GM03348 (cell line): ENCODE results near the gene DOCK1.
A peak's percentile ranks its signal among the peaks of the same experiment; 100 is the strongest.

Experiments
- DNase-seq: peaks from one replicate; pipeline ENCODE4 v3.0.0; 2012; ENCODE audit warnings: low spot score

DOCK1 gene

GRCh38 chr10:126955396-126955795, 50.2 kb downstream of the DOCK1 start:
- no peak for DNase-seq

DNA sequence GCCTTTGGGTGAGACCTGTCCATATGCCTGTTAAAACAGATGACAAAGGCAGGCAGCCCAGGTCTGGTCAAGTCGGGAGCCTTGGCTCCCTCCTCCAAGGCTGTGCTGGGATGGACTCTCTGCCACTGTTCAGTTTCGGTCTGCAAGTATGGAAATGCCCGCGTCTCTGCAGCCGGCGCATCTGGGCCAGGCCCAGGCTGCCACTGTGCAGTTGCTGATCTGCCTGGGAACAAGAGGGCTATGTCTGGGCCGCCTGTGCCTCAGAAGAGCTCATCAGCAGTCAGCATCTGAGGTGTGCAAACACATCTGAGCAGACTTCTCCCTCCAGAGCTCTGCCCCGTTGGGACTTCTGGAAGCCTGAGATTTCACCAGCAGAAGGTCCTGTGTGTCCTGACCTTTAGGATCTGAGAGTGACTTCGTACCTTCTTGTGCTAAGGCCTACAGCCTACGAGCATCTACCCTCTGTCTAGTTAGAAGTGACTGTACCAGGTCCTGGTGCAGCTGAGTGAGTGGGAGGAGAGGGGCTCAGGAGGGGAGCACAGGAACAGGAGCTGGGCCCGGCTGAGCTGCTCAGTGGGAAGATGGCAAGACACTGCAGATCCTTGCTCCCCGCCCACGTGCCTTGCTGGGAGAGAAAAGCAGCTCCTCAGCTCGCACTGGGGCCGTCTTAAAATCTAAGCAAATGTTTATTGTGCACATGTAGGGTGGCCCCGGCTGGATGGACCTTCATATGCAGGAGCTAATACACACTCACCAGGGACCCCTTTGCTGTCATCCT, 50.9 kb downstream of the DOCK1 start:
- DNase-seq: no peak

- no peak for DNase-seq
These were observed 51.5 kb downstream of the DOCK1 start for GRCh38 chr10:126956712-126957108.

GRCh38 chr10:126957111-126957510, 51.9 kb downstream of the DOCK1 start:
- no peak for DNase-seq

DNA sequence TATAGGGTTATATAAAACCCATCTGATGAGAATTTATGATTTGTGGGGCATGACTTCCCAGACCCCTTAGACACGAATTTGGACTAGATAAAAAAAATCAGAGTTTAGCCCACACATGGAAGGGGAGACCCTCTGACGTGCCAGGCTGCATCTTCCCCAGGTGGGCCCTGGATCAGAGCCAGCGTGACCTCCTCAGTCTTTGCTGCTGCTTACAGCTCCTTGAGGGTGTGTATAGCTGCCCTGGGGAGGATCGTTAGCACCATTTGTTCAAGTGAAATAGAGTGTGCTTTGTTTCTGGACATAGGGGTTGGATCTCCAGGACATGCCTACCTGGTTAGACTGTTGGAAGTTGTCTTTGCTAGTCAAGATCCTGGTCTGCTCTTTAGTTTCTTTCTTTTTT, 54.2 kb downstream of the DOCK1 start:
- no peak for DNase-seq

GRCh38 chr10:126959906-126960685, 54.9 kb downstream of the DOCK1 start:
- DNase-seq: no peak

- DNase-seq: no peak
These were observed 58.1 kb downstream of the DOCK1 start for GRCh38 chr10:126963354-126963753.

GRCh38 chr10:126964190-126964589, 59.0 kb downstream of the DOCK1 start:
- DNase-seq: no peak

- no peak for DNase-seq
These were observed 61.7 kb downstream of the DOCK1 start for GRCh38 chr10:126966938-126967337.

DNA sequence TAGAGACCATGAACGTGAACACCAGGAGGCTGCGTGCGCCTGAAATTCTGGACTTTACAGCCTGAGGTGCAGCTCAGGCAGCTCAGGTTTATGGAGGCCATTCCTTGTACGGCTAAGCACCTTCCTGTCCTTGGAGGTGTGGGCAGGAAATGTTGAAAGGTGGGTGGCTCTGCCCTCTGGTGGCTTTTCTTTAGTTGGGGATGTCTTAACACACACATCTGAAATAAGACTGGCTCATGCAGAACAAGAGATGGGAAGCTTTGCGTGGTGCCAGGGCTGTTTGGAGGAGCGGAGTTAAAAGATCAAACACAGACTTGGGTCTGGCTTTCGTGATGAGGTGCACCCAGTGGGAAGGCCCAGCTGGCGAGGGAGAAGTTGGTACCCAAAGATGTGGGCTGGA, 64.1 kb downstream of the DOCK1 start:
- no peak for DNase-seq

GRCh38 chr10:126972635-126973414, 67.6 kb downstream of the DOCK1 start:
- peak; percentile 84 for DNase-seq

DNA sequence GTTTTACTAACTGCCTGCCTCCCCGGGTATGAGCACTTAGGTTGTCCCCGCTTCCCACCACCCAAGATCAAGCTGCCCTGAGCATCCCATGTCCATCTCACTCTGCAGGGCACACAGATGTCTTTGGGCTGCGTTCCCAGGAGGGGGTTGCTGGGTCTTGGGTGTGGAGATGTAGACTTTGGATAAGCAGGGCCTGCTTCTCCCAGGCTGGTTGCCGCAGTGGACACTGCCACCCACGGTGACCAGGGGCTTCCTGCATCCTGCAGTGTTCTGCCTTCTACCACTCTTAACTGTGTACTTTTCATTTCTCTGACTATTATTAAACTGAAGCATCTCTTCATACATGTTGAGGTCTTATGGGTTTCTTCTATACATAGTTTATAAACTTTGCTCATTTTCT, 70.0 kb downstream of the DOCK1 start:
- DNase-seq: no peak

DNA sequence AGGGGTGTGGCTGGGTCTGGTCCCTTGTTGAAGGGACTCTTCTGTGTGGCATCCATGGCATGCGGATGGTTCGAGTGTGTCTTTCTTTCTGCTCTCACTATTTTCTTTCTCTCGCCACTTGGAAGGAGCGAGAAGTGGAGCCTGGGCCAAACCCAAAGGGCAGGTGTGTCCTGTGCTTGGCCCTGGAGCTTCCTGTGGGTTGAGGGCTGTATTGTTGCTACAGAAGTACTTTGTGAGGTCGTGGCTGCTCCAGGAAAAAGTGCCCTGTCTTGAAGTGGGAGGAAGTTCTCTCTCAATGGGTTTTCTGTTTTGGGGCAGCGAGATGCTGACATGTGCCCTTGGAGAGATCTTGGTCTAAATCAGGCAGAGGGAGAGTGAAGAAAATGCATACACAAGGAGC, 72.0 kb downstream of the DOCK1 start:
- no peak for DNase-seq

DNA sequence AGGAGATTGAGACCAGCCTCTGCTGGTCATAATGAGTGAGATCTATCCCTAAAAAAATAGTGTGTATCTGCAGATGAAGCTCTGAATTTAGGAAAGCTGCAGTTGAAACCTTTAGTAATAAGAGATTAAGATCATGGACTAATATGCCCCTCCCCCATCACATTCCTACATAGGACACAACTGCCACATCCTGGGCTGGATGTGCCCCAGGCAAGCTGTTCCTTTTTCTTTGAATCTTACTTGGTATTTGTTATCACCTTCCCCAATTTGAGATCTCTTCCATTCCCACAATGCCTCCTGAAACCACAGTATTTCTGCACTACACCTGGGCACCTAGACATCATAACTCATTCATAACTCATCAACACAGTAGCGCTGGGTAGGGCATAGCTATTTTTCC, 74.1 kb downstream of the DOCK1 start:
- no peak for DNase-seq

GRCh38 chr10:126993208-126993607, 88.0 kb downstream of the DOCK1 start:
- DNase-seq: no peak

- no peak for DNase-seq
These were observed 92.8 kb downstream of the DOCK1 start for GRCh38 chr10:126997801-126998590.

DNA sequence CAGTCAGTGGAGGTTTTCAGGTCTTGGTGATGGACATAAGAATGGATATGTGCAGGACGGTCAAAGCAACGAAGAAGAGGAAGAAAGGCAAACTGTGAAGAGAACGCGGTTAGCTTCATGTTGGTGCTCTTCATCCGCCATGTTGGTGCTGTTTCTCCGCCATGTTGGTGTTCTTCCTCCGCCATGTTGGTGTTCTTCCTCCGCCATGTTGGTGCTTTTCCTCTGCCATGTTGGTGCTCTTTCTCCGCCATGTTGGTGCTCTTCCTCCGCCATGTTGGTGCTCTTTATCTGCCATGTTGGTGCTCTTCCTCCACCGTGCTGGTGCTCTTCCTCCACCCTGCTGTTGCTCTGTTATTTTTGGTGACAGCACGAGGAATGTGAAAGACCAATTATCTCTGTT, 95.4 kb downstream of the DOCK1 start:
- no peak for DNase-seq

- no peak for DNase-seq
These were observed 97.9 kb downstream of the DOCK1 start for GRCh38 chr10:127003032-127003685.

DNA sequence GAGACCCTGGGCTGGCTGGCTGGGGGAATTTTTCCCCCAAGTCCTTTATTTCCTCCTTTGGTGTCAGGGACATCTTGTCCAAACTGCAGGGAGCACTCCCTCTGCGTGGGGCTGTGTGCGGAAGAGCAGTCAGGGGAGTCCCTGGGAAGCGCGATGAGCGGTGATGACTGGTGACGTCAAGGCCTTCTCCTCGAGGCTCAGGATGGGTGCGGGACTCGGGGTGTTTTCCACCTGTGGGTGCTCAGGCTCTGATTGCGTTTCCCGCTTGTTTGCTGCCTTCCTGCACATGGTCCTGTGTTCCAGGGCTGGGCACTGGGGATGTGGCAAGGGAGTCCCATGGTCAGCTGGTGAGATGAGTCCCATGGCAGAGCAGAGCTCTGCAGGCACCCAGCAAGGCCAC, 101.2 kb downstream of the DOCK1 start:
- DNase-seq: no peak

DNA sequence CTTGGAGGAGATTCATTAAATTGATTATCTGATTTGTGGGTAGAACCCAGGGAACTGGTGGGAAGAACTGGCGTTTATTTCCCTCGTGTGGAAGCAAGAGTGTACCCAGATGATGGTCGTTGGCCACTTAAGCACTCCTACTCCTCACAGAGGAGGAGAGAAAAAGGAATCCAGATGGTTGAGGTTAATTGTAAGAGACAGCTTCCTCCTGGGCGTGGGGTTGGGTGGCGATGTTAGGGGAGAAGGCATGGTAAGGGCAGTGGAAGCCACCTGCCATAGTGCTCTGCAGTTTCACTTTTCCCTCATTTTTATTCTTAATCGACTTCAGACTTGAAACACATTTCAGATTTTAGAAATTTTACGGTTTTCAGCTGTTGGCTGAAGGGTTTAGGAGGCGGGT, 104.1 kb downstream of the DOCK1 start:
- no peak for DNase-seq

DNA sequence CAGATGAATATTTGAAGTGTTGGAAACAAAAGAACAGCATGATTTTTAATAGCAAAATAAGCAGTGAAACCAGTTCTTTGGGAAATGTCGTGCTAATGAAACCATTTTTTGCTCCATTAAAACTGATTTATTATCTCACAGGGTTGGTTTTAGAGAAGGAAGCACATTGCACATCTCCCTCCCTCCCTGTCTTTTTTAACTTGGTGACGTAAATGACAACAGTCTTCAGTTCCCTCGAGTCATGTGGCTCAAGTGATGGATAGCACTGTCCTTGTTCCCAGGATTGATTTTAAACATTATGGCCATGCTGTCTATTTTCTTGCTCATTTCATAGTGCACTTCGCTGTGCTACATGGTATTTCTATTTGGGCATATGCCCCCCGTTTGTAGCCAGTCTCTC, 105.9 kb downstream of the DOCK1 start:
- DNase-seq: no peak
